OCI-LY3 (cell line): ENCODE results near the gene DENND4A.

Experiments used
- H2AFZ ChIP-seq: fragments of 200-600, 300-600 bp; shearing (Covaris generic); 2 replicates; pipeline ENCODE4 v1.6.0; 2014; ENCODE audit warnings: antibody characterized with exemption, low read depth, low read length
- H3K27ac ChIP-seq: fragments of 200-600, 300-600 bp; sonication (generic); 2 replicates; pipeline ENCODE4 v1.5.1; 2014; ENCODE audit warnings: mild to moderate bottlenecking, low read length, moderate library complexity, mixed read lengths
- H3K27me3 ChIP-seq: fragments of 200-600, 300-600 bp; sonication (generic); 2 replicates; pipeline ENCODE4 v1.6.1; 2014; ENCODE audit warnings: low read depth, low read length, mixed read lengths
- H3K36me3 ChIP-seq: fragments of 200-600, 300-600 bp; sonication (generic); replicated peaks from 2 replicates; pipeline ENCODE3; 2014; ENCODE audit warnings: low read depth, low read length, mixed read lengths
- H3K4me1 ChIP-seq: fragments of 300-600, 200-600 bp; sonication (generic); 2 replicates; pipeline ENCODE4 v1.6.1; 2014; ENCODE audit warnings: low read length, mixed read lengths
- H3K4me2 ChIP-seq: fragments of 200-600, 300-600 bp; sonication (generic); 2 replicates; pipeline ENCODE4 v1.6.1; 2014; ENCODE audit warnings: low read length, mixed read lengths
- H3K4me3 ChIP-seq: fragments of 300-600, 200-600 bp; sonication (generic); 2 replicates; pipeline ENCODE4 v1.5.1; 2014; ENCODE audit warnings: antibody characterized with exemption, mild to moderate bottlenecking, low read length, moderate library complexity
- H3K79me2 ChIP-seq: fragments of 300-600, 200-600 bp; shearing (Covaris generic); 2 replicates; pipeline ENCODE4 v1.6.1; 2014; ENCODE audit warnings: mild to moderate bottlenecking, low read length, mixed read lengths
- H3K9ac ChIP-seq: fragments of 300-600, 200-600 bp; shearing (Covaris generic); 2 replicates; pipeline ENCODE4 v1.6.0; 2014; ENCODE audit warnings: mild to moderate bottlenecking, low read length, moderate library complexity
- H3K9me3 ChIP-seq: fragments of 200-600, 300-600 bp; shearing (Covaris generic); 2 replicates; pipeline ENCODE4 v1.6.1; 2014; ENCODE audit warnings: low read length, mixed read lengths; ENCODE audit not compliant: insufficient read depth
- H4K20me1 ChIP-seq: fragments of 200-600, 300-600 bp; sonication (generic); 2 replicates; pipeline ENCODE4 v1.6.1; 2016; ENCODE audit warnings: low read length, mixed read lengths; ENCODE audit not compliant: insufficient read depth
- CTCF ChIP-seq: fragments of 200-600, 300-600 bp; sonication (generic); IDR thresholded peaks from 2 replicates; pipeline ENCODE4 v1.5.1; 2014; ENCODE audit warnings: antibody characterized with exemption, low read length, low read depth
- EZH2phosphoT487 ChIP-seq: fragments of 200-600 bp; shearing (Covaris generic); IDR thresholded peaks from 2 replicates; pipeline ENCODE4 v1.6.1; 2018; ENCODE audit warnings: antibody characterized with exemption, mixed run types, low read depth

DENND4A gene

GRCh38 chr15:65660927-65661326, 131.2 kb downstream of the DENND4A start:
- Histone ChIP-seq H2AFZ (no peak overlapping the region), H3K4me1 (no peaks in the 10 kb centered on the region), H3K79me2 (no peaks in the 10 kb centered on the region), H3K4me3 (no peak overlapping the region), H3K9me3 (no peaks in the 10 kb centered on the region), H3K27me3 (no peaks in the 10 kb centered on the region), H4K20me1 (no peaks in the 10 kb centered on the region), H3K9ac (no peak overlapping the region), H3K36me3 (peaks cover 46% of the 10 kb centered on the region), H3K4me2 (no peak overlapping the region), H3K27ac (no peak overlapping the region)
- TF ChIP-seq CTCF, result no peak
- no peak for TF ChIP-seq EZH2phosphoT487

GRCh38 chr15:65659502-65660052, 132.5 kb downstream of the DENND4A start:
- TF ChIP-seq EZH2phosphoT487, result no peak
- no peak for TF ChIP-seq CTCF
- Histone ChIP-seq H3K27me3 (no peaks in the 10 kb centered on the region), H3K27ac (no peak overlapping the region), H3K36me3 (peaks cover 48% of the 10 kb centered on the region), H3K4me1 (no peaks in the 10 kb centered on the region), H3K4me3 (no peak overlapping the region), H3K79me2 (no peaks in the 10 kb centered on the region), H3K9ac (no peak overlapping the region), H2AFZ (no peak overlapping the region), H3K4me2 (no peak overlapping the region), H4K20me1 (no peaks in the 10 kb centered on the region), H3K9me3 (no peaks in the 10 kb centered on the region)

- TF ChIP-seq EZH2phosphoT487 (no peak), CTCF (no peak)
- H3K27ac ChIP-seq, result no peak overlapping the region
- H3K4me1 ChIP-seq, result no peaks in the 10 kb centered on the region; the same call in 1 of the 2 replicates
- no peak overlapping the region for H3K9ac ChIP-seq
- no peak overlapping the region for H3K4me2 ChIP-seq
- peaks cover 60% of the 10 kb centered on the region for H3K36me3 ChIP-seq
- no peaks in the 10 kb centered on the region for H3K27me3 ChIP-seq
- no peaks in the 10 kb centered on the region for H3K79me2 ChIP-seq
- no peak overlapping the region for H3K4me3 ChIP-seq
- no peak overlapping the region for H2AFZ ChIP-seq
- no peaks in the 10 kb centered on the region for H4K20me1 ChIP-seq
- no peaks in the 10 kb centered on the region for H3K9me3 ChIP-seq
Measured at GRCh38 chr15:65655457-65655856, 136.6 kb downstream of the DENND4A start.

- no peaks in the 10 kb centered on the region for H3K9me3 ChIP-seq
- no peak overlapping the region for H3K27ac ChIP-seq
Measured at GRCh38 chr15:65655026-65655425, 137.1 kb downstream of the DENND4A start.

More at GRCh38 chr15:65655026-65655425, 137.1 kb downstream of the DENND4A start:
- H3K79me2 ChIP-seq, result no peaks in the 10 kb centered on the region
- H4K20me1 ChIP-seq, result no peaks in the 10 kb centered on the region
- no peak overlapping the region for H3K9ac ChIP-seq
- no peaks in the 10 kb centered on the region for H3K27me3 ChIP-seq
- H3K4me3 ChIP-seq, result no peak overlapping the region
- H2AFZ ChIP-seq, result no peak overlapping the region
- no peaks in the 10 kb centered on the region; the same call in 1 of the 2 replicates for H3K4me1 ChIP-seq
- H3K4me2 ChIP-seq, result no peak overlapping the region
- peaks cover 57% of the 10 kb centered on the region for H3K36me3 ChIP-seq
- TF ChIP-seq EZH2phosphoT487, result no peak
- no peak for TF ChIP-seq CTCF
